DOHH2 (cell line): Measurements from ENCODE around the gene ENOX1.

Experiments used
- EZH2phosphoT487 ChIP-seq: fragments of 200-600 bp; sonication (generic); IDR thresholded peaks from 2 replicates; pipeline ENCODE4 v1.6.1; 2017; ENCODE audit warnings: borderline replicate concordance, mild to moderate bottlenecking, antibody characterized with exemption, low read length, moderate library complexity, mixed read lengths
- TF ChIP-seq, protein P1 (sequence below): fragments of 200-600 bp; sonication (generic); IDR thresholded peaks from one replicate; pipeline ENCODE4 v1.5.1; 2014; ENCODE audit warnings: antibody characterized with exemption, mild to moderate bottlenecking, low read depth, low read length; ENCODE audit not compliant: poor library complexity, severe bottlenecking

DNA sequence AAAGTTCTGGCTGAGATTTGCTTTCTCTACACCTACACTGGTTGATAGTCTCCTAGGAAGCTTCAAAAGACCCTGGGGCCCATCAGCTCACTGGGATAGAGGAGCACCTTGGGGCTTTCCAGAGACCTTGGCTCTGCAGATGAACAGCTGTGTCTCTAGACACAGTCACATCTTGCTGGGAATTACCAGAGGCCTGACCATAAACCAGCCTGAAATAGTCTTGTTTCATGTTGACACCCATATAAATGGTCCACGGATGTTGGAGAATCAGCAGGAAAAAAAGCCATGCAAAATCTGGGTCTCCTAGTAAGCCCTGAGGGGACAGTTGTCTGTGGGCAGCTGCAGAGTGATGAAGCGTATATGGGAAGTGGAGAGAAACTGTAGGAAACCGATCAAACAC is 555.8 kb downstream of the ENOX1 start:
- TF ChIP-seq, protein P1, sequence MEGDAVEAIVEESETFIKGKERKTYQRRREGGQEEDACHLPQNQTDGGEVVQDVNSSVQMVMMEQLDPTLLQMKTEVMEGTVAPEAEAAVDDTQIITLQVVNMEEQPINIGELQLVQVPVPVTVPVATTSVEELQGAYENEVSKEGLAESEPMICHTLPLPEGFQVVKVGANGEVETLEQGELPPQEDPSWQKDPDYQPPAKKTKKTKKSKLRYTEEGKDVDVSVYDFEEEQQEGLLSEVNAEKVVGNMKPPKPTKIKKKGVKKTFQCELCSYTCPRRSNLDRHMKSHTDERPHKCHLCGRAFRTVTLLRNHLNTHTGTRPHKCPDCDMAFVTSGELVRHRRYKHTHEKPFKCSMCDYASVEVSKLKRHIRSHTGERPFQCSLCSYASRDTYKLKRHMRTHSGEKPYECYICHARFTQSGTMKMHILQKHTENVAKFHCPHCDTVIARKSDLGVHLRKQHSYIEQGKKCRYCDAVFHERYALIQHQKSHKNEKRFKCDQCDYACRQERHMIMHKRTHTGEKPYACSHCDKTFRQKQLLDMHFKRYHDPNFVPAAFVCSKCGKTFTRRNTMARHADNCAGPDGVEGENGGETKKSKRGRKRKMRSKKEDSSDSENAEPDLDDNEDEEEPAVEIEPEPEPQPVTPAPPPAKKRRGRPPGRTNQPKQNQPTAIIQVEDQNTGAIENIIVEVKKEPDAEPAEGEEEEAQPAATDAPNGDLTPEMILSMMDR: no peak
- no peak for TF ChIP-seq EZH2phosphoT487
